ENCODE results near the gene DNAH2. TPM values are rescaled to one million over a fixed set of nuclear protein-coding genes. Genes with fewer than 3 reads are reported as not detected.

Gene DNAH2
- total RNA-seq, 1 donor from 2014 or later, result 0.09 TPM

- no peak for DNase-seq (ENCODE audit: low spot score)
- Histone ChIP-seq H2AFZ (replicated peaks) (no peak overlapping the region), H3K9ac (no peak overlapping the region), H3K27me3 (peaks cover 16% of the 10 kb centered on the region), H3K79me2 (ENCODE audit: low read depth) (peaks cover 15% of the 10 kb centered on the region), H3K27ac (no peak overlapping the region), H4K20me1 (ENCODE audit: low read depth) (peaks cover 99% of the 10 kb centered on the region), H3K4me3 (no peak overlapping the region), H3F3A (ENCODE audit: low read depth) (peaks cover 48% of the 10 kb centered on the region), H3K9me3 (ENCODE audit: low read depth) (no peaks in the 10 kb centered on the region), H3K36me3 (peaks cover 9% of the 10 kb centered on the region), H3K4me1 (peaks cover 22% of the 10 kb centered on the region), H3K4me2 (no peak overlapping the region)
- Mint-ChIP-seq H3K27ac (no peak overlapping the region), H3K4me1 (peaks cover 20% of the 10 kb centered on the region), H3K36me3 (peaks cover 26% of the 10 kb centered on the region), H3K4me3 (no peak overlapping the region), H3K9me3 (no peaks in the 10 kb centered on the region), H3K27me3 (ENCODE audit: insufficient read depth, low read depth) (peaks cover 8% of the 10 kb centered on the region)
- TF ChIP-seq EZH2 (IDR thresholded peaks at IDR 0.05) (no peak), EZH2phosphoT487 (IDR thresholded peaks at IDR 0.05) (no peak), CTCF (IDR thresholded peaks at IDR 0.05) (no peak)
Observed at GRCh38 chr17:7849130-7849750, 131.7 kb downstream of the DNAH2 start.

GRCh38 chr17:7849751-7850504 is 132.4 kb downstream of the DNAH2 start:
- no peak overlapping the region for H3K9ac ChIP-seq
- H3K27me3 ChIP-seq, result peaks cover 16% of the 10 kb centered on the region
- no peak overlapping the region for H2AFZ ChIP-seq (replicated peaks)
- H3K4me2 ChIP-seq, result no peak overlapping the region
- peaks cover 8% of the 10 kb centered on the region for H3K27me3 Mint-ChIP-seq (ENCODE audit: insufficient read depth, low read depth)
- H4K20me1 ChIP-seq (ENCODE audit: low read depth), result peaks cover 95% of the 10 kb centered on the region
- DNase-seq (ENCODE audit: low spot score), result no peak
- H3K79me2 ChIP-seq (ENCODE audit: low read depth), result peaks cover 10% of the 10 kb centered on the region
- no peak overlapping the region for H3K4me3 ChIP-seq
- H3K27ac ChIP-seq, result no peak overlapping the region
- H3K9me3 Mint-ChIP-seq, result no peaks in the 10 kb centered on the region
- H3K9me3 ChIP-seq (ENCODE audit: low read depth), result no peaks in the 10 kb centered on the region
- no peak for TF ChIP-seq CTCF (IDR thresholded peaks at IDR 0.05)
- TF ChIP-seq EZH2phosphoT487 (IDR thresholded peaks at IDR 0.05), result no peak
- no peak for TF ChIP-seq EZH2 (IDR thresholded peaks at IDR 0.05)
- peaks cover 24% of the 10 kb centered on the region for H3K4me1 Mint-ChIP-seq
- peaks cover 26% of the 10 kb centered on the region for H3K36me3 Mint-ChIP-seq
- peaks cover 9% of the 10 kb centered on the region for H3K36me3 ChIP-seq
- H3K4me1 ChIP-seq, result peaks cover 25% of the 10 kb centered on the region
- no peak overlapping the region for H3K27ac Mint-ChIP-seq
- H3K4me3 Mint-ChIP-seq, result no peak overlapping the region
- peaks cover 49% of the 10 kb centered on the region for H3F3A ChIP-seq (ENCODE audit: low read depth)

DNA sequence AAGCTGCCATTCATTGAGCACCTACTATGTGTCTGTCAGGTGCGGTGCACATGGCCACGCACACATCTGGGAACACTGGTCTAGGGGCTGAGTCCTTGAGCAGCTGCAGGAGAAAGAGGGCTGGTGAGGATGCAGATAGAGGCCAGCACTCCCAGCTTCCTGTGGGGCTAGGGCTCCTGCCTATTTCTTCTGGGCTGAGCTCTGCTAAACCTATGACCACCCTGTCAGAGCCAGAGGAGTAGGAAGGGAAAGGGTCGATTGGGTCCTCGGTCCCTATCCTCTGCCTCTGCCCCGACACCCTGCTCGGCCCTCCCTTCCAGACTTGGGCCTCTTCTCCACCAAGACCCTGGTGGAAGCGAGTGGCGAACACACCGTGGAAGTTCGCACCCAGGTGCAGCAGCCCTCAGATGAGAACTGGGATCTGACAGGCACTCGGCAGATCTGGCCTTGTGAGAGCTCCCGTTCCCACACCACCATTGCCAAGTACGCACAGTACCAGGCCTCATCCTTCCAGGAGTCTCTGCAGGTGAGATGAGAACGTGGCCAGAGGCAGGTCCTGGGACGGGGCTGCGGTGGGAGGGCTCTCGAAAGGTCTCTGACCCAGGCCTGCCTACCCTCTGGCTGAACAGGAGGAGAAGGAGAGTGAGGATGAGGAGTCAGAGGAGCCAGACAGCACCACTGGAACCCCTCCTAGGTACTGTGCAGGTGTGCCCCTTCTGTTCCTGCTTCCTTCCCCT is 133.3 kb downstream of the DNAH2 start:
- Mint-ChIP-seq H3K4me3 (peak overlapping the region; percentile 48), H3K9me3 (no peaks in the 10 kb centered on the region), H3K36me3 (peaks cover 24% of the 10 kb centered on the region), H3K27me3 (ENCODE audit: insufficient read depth, low read depth) (peaks cover 11% of the 10 kb centered on the region), H3K4me1 (peaks cover 21% of the 10 kb centered on the region), H3K27ac (no peak overlapping the region)
- H2AFZ ChIP-seq (replicated peaks), result no peak overlapping the region
- TF ChIP-seq CTCF (IDR thresholded peaks at IDR 0.05), result no peak
- TF ChIP-seq EZH2 (IDR thresholded peaks at IDR 0.05), result no peak
- no peak for TF ChIP-seq EZH2phosphoT487 (IDR thresholded peaks at IDR 0.05)
- H3K4me3 ChIP-seq, result no peak overlapping the region
- H3K27ac ChIP-seq, result no peak overlapping the region
- peaks cover 89% of the 10 kb centered on the region for H4K20me1 ChIP-seq (ENCODE audit: low read depth)
- H3K27me3 ChIP-seq, result peaks cover 16% of the 10 kb centered on the region
- no peak overlapping the region for H3K4me2 ChIP-seq
- DNase-seq (ENCODE audit: low spot score), result no peak
- H3K36me3 ChIP-seq, result peaks cover 9% of the 10 kb centered on the region
- H3K4me1 ChIP-seq, result peaks cover 29% of the 10 kb centered on the region
- H3K9me3 ChIP-seq (ENCODE audit: low read depth), result no peaks in the 10 kb centered on the region
- H3K79me2 ChIP-seq (ENCODE audit: low read depth), result peaks cover 12% of the 10 kb centered on the region
- peaks cover 54% of the 10 kb centered on the region for H3F3A ChIP-seq (ENCODE audit: low read depth)
- H3K9ac ChIP-seq, result no peak overlapping the region

Data from neural progenitor cell (in vitro differentiated cells).